Tibial artery (tissue), 4 donors: Measurements from ENCODE around the gene CARNS1.
A peak's percentile ranks its signal among the peaks of the same experiment; 100 is the strongest.

Experiments
- DNase-seq, 2 donors: peaks; one replicate each; pipeline ENCODE4 v3.0.0-alpha.2; 2019
- H3K27ac ChIP-seq, 2 donors: fragments of 200-600 bp; sonication (generic) in 1 of 2; 1 replicate in 1 of 2; 2 replicates in 1 of 2; pipeline ENCODE4 v1.5.1; 2018 to 2019; ENCODE audit warnings: mild to moderate bottlenecking in 1 of 2
- H3K27me3 ChIP-seq, 2 donors: fragments of 200-600 bp; sonication (generic) in 1 of 2; one replicate each; pipeline versions ENCODE4 v1.5.1 to v1.6.0; 2016 to 2019
- H3K36me3 ChIP-seq, 3 donors: fragments of 200-600 bp; sonication (generic) in 2 of 3; one replicate each; pipeline ENCODE4 v1.5.1; 2016 to 2019; ENCODE audit warnings: mild to moderate bottlenecking in 2 of 3
- H3K4me1 ChIP-seq, 4 donors: fragments of 200-600 bp; sonication (generic) in 2 of 4; 1 replicate in 3 of 4; 2 replicates in 1 of 4; pipeline ENCODE4 v1.5.1; 2016 to 2019
- H3K4me3 ChIP-seq, 2 donors: fragments of 200-600 bp; sonication (generic) in 1 of 2; 1 replicate in 1 of 2; 2 replicates in 1 of 2; pipeline ENCODE4 v1.5.1; 2018 to 2019; ENCODE audit warnings: mild to moderate bottlenecking in 2 of 2
- H3K9me3 ChIP-seq, 3 donors: fragments of 200-600 bp; sonication (generic) in 1 of 3; one replicate each; pipeline ENCODE4 v1.5.1; 2016 to 2019
- CTCF ChIP-seq, 2 experiments: fragments of 200-600 bp in 1 of 2; fragments of 450-650 bp in 1 of 2; IDR thresholded peaks; one replicate each; pipeline ENCODE4 v1.5.1; 2017 to 2019; ENCODE audit warnings: antibody characterized with exemption in 2 of 2, mild to moderate bottlenecking in 1 of 2, moderate library complexity in 1 of 2
- intact Hi-C: fragments of 100-400 bp; cut with DNase I; formaldehyde crosslinking; loops from one replicate; pipeline ENCODE4 v1.15.0; 2023; ENCODE audit warnings: low total_unique reads

Gene CARNS1

GRCh38 chr11:67417425-67417824 is 1.9 kb downstream of the CARNS1 start:
- no peaks in the 10 kb centered on the region for H3K9me3 ChIP-seq
- H3K36me3 ChIP-seq = no peaks in the 10 kb centered on the region
- H3K4me1 ChIP-seq = peaks cover 5 to 65% (median 54%) of the 10 kb centered on the region in 4 donors
- no peak overlapping the region for H3K4me3 ChIP-seq
- no peak for DNase-seq
- H3K27me3 ChIP-seq = peaks cover 0 to 3% of the 10 kb centered on the region in 2 donors
- peak overlapping the region; percentile 93 to 95 for H3K27ac ChIP-seq
- no peak for TF ChIP-seq CTCF (IDR thresholded peaks at IDR 0.05)
- intact Hi-C loops = no loop called here

- no peak for TF ChIP-seq CTCF (IDR thresholded peaks at IDR 0.05)
- H3K4me1 ChIP-seq = peaks cover 5 to 65% (median 54%) of the 10 kb centered on the region in 4 donors
These were observed 3.2 kb downstream of the CARNS1 start for GRCh38 chr11:67418476-67419281.

GRCh38 chr11:67419325-67420049 is 4.0 kb downstream of the CARNS1 start:
- intact Hi-C loops = loop anchor here (5.0 kb wide), 1 partner anchor 48 kb away; the partner anchor contains the start of gene TMEM134
- Histone ChIP-seq H3K27me3 (no peaks in the 10 kb centered on the region), H3K4me3 (no peak overlapping the region), H3K4me1 (peaks cover 5 to 65% (median 54%) of the 10 kb centered on the region in 4 donors), H3K27ac (peak overlapping the region; percentile 93 to 95), H3K36me3 (no peaks in the 10 kb centered on the region), H3K9me3 (no peaks in the 10 kb centered on the region)
- no peak for TF ChIP-seq CTCF (IDR thresholded peaks at IDR 0.05)
- DNase-seq = no peak

More at GRCh38 chr11:67418476-67419281, 3.2 kb downstream of the CARNS1 start:
- no peak for DNase-seq
- intact Hi-C loops = no loop called here
- Histone ChIP-seq H3K4me3 (no peak overlapping the region), H3K27me3 (no peaks in the 10 kb centered on the region), H3K36me3 (no peaks in the 10 kb centered on the region), H3K27ac (peak overlapping the region; percentile 93 to 95), H3K9me3 (no peaks in the 10 kb centered on the region)

GRCh38 chr11:67420147-67420645 is 4.7 kb downstream of the CARNS1 start:
- intact Hi-C loops = loop anchor here (5.0 kb wide), 1 partner anchor 47 kb away; the partner anchor contains the start of gene TMEM134
- H3K4me3 ChIP-seq = peak overlapping the region; percentile 64 to 80
- no peak for DNase-seq
- H3K36me3 ChIP-seq = no peaks in the 10 kb centered on the region
- H3K27me3 ChIP-seq = no peaks in the 10 kb centered on the region
- H3K4me1 ChIP-seq = peaks cover 5 to 60% (median 52%) of the 10 kb centered on the region in 4 donors
- H3K27ac ChIP-seq = peak overlapping the region; percentile 93 to 95
- H3K9me3 ChIP-seq = no peaks in the 10 kb centered on the region
- no peak for TF ChIP-seq CTCF (IDR thresholded peaks at IDR 0.05)

- intact Hi-C loops = loop anchor here (5.0 kb wide), 1 partner anchor 46 kb away; the partner anchor contains the start of gene TMEM134
- Histone ChIP-seq H3K4me1 (peaks cover 5 to 53% (median 48%) of the 10 kb centered on the region in 4 donors), H3K9me3 (no peaks in the 10 kb centered on the region), H3K4me3 (peak overlapping the region; percentile 64 to 80), H3K27me3 (no peaks in the 10 kb centered on the region), H3K36me3 (no peaks in the 10 kb centered on the region), H3K27ac (peak overlapping the region; percentile 93 to 95)
- peak in 1 of 2 experiments; percentile 36 for TF ChIP-seq CTCF (IDR thresholded peaks at IDR 0.05)
- peak; percentile 93 to 97 for DNase-seq
These were observed 5.4 kb downstream of the CARNS1 start for GRCh38 chr11:67420646-67421429.
